Thoracic aorta (tissue), 2 donors: Measurements from ENCODE around the gene TIGD6. TPM values are rescaled to one million over a fixed set of nuclear protein-coding genes. Genes with fewer than 3 reads are reported as not detected.

Source experiments
- ATAC-seq: fragments of 150-250 bp; one replicate; pipeline ENCODE4 v1.8.0; 2017; ENCODE audit warnings: low read depth; ENCODE audit not compliant: insufficient number of reproducible peaks, low FRiP score
- DNase-seq: peaks from one replicate; pipeline ENCODE4 v3.0.0-alpha.2; 2020; ENCODE audit warnings: low spot score
- H3K27ac ChIP-seq, 2 donors: fragments of 200-600 bp; sonication (generic); 1 replicate in 1 of 2; 2 replicates in 1 of 2; pipeline ENCODE4 v1.5.1; 2016; ENCODE audit warnings: mild to moderate bottlenecking in 2 of 2, moderate library complexity in 2 of 2
- H3K27me3 ChIP-seq: fragments of 200-600 bp; sonication (generic); replicated peaks from 2 replicates; pipeline ENCODE4 v1.6.0; 2016; ENCODE audit warnings: mild to moderate bottlenecking; ENCODE audit not compliant: insufficient read depth
- H3K36me3 ChIP-seq: fragments of 200-600 bp; sonication (generic); one replicate; pipeline ENCODE4 v1.5.1; 2016
- H3K4me1 ChIP-seq, 2 donors: fragments of 200-600 bp; sonication (generic); 1 replicate in 1 of 2; 2 replicates in 1 of 2; pipeline versions ENCODE4 v1.5.1 to v1.6.0; 2016; ENCODE audit warnings: low read depth in 2 of 2, mild to moderate bottlenecking in 1 of 2; ENCODE audit not compliant: control insufficient read depth in 1 of 2
- H3K4me3 ChIP-seq: fragments of 200-600 bp; sonication (generic); 2 replicates; pipeline ENCODE4 v1.5.1; 2016; ENCODE audit warnings: mild to moderate bottlenecking
- H3K9me3 ChIP-seq: fragments of 200-600 bp; sonication (generic); 2 replicates; pipeline ENCODE4 v1.5.1; 2016
- total RNA-seq, 2 donors: library from RNA; depleted of rRNA; stranded (reverse); fragments of >200 nt; gene quantifications; one replicate each; pipeline versions ENCODE4 v1.1.0 to v1.2.3, GENCODE V29; 2016
- TF ChIP-seq, protein P1 (sequence below): fragments of 200-600 bp; sonication (generic); IDR thresholded peaks from one replicate; pipeline ENCODE4 v1.5.1; 2019; ENCODE audit warnings: antibody characterized with exemption

The TIGD6 gene
- total RNA-seq, 2 donors from 2014 or later = 3.4 to 10.0 TPM

DNA sequence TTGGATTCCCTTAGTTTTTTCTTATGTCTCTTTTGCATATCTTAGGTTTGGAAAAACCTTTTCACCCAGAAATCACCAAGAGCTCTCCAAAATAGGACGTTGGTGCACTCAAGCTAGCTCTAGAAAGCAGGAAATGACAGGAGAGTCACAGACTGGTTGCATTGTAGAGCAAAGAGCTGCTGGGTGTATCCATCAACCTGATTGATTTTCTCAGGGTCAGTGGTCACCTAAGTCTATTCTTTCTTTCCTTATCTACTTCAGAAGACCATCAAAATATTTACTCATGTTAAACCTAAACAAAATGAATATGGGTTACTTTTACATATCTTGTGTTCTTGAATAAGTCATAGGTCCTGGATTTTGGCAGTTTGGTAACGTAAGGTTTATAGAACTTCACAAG, 25.0 kb downstream of the TIGD6 start:
- TF ChIP-seq, protein P1, sequence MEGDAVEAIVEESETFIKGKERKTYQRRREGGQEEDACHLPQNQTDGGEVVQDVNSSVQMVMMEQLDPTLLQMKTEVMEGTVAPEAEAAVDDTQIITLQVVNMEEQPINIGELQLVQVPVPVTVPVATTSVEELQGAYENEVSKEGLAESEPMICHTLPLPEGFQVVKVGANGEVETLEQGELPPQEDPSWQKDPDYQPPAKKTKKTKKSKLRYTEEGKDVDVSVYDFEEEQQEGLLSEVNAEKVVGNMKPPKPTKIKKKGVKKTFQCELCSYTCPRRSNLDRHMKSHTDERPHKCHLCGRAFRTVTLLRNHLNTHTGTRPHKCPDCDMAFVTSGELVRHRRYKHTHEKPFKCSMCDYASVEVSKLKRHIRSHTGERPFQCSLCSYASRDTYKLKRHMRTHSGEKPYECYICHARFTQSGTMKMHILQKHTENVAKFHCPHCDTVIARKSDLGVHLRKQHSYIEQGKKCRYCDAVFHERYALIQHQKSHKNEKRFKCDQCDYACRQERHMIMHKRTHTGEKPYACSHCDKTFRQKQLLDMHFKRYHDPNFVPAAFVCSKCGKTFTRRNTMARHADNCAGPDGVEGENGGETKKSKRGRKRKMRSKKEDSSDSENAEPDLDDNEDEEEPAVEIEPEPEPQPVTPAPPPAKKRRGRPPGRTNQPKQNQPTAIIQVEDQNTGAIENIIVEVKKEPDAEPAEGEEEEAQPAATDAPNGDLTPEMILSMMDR = no peak
- ATAC-seq = no peak
- Histone ChIP-seq H3K27me3 (no peaks in the 10 kb centered on the region), H3K4me3 (no peak overlapping the region), H3K9me3 (no peaks in the 10 kb centered on the region), H3K27ac (no peak overlapping the region), H3K4me1 (no peaks in the 10 kb centered on the region), H3K36me3 (peaks cover 7% of the 10 kb centered on the region)
- no peak for DNase-seq

DNA sequence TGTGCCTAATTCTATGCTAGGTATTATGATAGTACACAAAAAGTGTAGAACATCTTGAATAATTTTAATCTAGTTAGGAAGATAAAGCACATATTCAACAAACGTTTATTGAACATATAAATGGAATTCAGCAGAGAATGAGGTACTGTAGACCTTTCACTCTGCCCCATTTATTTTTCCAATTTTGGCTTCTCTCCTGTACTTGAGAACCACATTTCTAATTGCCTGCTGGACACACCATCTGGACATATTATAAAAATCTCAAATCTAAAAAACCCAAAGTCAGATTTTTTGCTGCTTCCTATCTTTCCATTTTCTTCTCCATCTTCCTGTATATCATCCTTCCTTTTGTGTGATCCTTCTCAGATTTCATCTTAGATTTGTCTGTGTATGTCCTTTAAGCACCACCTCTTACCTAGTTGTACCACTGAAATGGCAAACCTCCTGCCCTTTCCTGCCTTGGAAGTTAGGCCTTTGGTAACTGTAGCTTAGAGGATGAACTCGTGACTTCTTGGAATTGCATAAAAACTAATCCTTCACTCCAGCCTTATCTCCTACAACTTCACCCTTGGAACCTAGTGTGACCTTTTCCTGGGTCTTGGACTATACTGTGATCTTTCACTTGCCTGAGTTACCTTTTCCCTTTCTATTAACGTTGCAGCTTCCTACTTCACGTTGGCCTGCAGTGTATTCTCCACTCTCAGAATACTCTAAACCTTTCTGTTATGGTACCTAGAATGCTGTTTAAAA, 31.1 kb downstream of the TIGD6 start:
- H3K36me3 ChIP-seq = no peaks in the 10 kb centered on the region
- no peaks in the 10 kb centered on the region for H3K27me3 ChIP-seq
- ATAC-seq (no peak), DNase-seq (no peak)
- H3K4me3 ChIP-seq = no peak overlapping the region
- H3K4me1 ChIP-seq = no peaks in the 10 kb centered on the region
- TF ChIP-seq, protein P1 = no peak
- no peak overlapping the region for H3K27ac ChIP-seq
- no peaks in the 10 kb centered on the region for H3K9me3 ChIP-seq

DNA sequence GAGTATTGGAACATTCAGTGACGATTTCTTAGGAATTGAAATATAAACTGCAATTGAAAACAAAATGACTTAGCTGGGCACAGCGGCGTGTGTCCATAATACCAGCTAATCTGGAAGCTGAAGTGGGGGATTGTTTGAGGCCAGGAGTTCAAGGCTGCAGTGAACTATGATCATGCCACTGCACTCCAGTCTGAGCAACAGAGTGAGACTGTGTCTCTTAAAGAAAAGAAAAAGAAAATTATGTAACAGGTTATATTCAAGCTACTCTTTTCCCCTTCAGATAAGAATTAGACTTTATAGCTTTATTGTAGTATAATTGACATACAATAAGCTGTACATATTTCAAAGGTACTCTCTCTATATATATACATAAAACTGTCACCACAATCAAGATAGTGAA, 33.5 kb downstream of the TIGD6 start:
- ATAC-seq (no peak), DNase-seq (no peak)
- Histone ChIP-seq H3K27ac (no peak overlapping the region), H3K9me3 (no peaks in the 10 kb centered on the region), H3K36me3 (no peaks in the 10 kb centered on the region), H3K27me3 (no peaks in the 10 kb centered on the region), H3K4me3 (no peak overlapping the region), H3K4me1 (no peaks in the 10 kb centered on the region)
- TF ChIP-seq, protein P1 = no peak

DNA sequence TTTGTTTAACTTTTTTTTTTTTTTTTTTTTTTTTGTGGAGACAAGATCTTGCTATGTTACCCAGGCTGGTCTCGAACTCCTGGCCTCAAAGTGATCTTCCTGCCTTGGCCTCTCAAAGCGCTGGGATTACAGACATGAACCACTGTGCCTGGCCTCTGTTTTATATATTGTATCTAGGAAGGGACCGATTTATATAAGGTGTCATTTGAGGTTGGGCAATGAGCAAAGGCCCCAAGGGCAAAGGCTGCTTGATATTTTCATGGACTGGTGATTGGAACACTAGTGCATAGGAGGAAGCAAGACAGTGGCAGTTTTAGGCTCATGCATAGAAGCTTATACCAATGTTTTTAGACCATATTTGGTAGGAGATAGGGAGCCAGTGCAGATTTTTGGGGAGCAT, 36.7 kb downstream of the TIGD6 start:
- Histone ChIP-seq H3K36me3 (no peaks in the 10 kb centered on the region), H3K4me1 (peaks cover 6 to 16% of the 10 kb centered on the region in 2 donors), H3K4me3 (no peak overlapping the region), H3K27ac (no peak overlapping the region), H3K27me3 (no peaks in the 10 kb centered on the region), H3K9me3 (no peaks in the 10 kb centered on the region)
- ATAC-seq = no peak
- TF ChIP-seq, protein P1 = no peak
- DNase-seq = no peak

DNA sequence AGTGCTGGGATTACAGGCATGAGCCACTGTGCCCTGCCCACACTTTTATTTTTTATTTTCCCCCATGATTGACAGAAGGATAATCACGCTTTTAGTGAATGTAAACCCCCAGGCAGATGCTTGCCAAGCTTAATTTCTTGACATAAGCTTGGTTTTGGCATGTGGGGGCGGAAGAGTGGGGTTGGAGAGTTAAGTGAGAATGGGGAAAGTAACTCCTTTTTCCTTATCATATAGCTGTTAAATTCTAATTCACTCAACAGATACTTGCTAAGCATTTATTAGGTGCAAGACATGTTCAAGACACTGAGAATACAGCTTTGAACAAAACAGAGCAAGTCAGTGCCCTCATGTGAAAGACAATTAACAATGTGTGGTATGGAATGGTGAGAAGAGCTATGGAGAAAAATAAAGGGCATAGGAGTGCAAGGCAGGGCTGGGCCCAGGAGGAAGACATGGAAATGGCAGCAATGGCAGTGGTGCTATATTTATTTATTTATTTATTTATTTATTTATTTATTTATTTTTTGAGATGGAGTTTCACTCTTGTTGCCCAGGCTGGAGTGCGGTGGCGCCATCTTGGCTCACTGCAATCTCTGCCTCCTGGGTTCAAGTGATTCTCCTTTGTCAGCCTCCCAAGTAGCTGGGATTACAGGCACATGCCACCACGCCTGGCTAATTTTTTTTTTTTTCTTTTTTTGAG, 37.7 kb downstream of the TIGD6 start:
- no peak for DNase-seq
- Histone ChIP-seq H3K36me3 (no peaks in the 10 kb centered on the region), H3K9me3 (no peaks in the 10 kb centered on the region), H3K27ac (no peak overlapping the region), H3K4me1 (peaks cover 6 to 16% of the 10 kb centered on the region in 2 donors), H3K4me3 (no peak overlapping the region), H3K27me3 (no peaks in the 10 kb centered on the region)
- TF ChIP-seq, protein P1 = no peak
- no peak for ATAC-seq
